ENCODE data around the gene SIPA1L2.

The SIPA1L2 gene

DNA sequence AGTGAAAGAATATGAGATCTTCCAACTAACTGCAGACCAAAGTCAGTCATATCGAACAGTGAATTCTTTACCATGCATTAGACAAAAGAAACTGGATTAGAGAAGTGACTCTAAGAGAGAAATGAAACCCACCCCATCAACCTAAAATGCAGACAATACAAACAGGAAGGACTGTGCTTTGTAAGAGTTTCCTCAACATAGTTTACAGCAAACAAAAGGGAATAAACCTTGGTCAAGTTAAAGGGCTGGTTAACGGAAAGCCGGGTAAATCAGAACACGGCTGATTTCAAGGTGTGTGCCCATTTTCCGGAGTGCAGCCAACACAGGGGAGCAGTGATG lies 39.2 kb downstream of the SIPA1L2 start:
- no peak for DNase-seq (ENCODE audit: low read depth in 2 of 2)

DNA sequence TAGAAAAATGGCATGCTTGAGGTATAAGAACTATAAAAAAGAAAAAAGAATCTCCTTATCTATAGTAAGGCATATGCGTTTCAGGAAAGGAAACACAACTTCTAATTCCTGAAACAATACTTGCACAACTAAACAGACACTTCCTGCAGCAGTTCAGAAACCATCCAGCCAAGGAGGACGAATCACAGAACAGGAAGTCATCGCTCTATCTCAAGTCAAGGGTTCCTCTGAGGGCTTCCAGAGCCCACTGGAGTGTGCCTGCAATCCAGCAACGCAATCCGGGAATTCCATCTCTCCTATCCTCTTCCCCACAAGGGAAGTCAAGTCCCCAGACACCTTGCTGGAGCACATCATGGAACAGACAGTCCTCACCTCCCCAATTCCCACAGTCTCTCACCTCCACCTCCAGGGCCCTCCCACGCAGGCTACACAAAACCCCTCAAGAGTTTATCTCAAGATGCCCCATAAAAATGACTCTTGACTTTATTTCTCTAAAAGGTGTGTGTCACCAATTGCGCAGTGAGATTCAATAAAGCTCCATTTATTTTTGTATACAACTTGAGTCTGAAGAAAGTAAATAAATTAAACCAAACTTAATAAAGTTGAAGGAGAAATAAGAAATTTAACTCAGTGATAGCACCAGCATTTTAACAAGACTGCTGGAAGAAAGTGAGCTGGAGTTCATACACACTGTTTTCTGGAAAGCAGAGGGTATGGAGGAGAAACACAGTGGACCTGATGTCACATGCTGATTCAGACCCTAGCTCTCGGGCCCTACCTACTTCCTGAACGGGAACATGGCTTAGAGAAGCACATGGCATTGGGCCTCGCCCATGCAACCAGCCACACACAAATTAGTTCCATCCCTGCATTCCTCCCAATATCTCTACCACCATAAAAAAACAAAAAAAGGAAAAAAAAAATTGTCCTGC lies 39.9 kb downstream of the SIPA1L2 start:
- DNase-seq (ENCODE audit: low read depth in 2 of 2) = no peak

DNA sequence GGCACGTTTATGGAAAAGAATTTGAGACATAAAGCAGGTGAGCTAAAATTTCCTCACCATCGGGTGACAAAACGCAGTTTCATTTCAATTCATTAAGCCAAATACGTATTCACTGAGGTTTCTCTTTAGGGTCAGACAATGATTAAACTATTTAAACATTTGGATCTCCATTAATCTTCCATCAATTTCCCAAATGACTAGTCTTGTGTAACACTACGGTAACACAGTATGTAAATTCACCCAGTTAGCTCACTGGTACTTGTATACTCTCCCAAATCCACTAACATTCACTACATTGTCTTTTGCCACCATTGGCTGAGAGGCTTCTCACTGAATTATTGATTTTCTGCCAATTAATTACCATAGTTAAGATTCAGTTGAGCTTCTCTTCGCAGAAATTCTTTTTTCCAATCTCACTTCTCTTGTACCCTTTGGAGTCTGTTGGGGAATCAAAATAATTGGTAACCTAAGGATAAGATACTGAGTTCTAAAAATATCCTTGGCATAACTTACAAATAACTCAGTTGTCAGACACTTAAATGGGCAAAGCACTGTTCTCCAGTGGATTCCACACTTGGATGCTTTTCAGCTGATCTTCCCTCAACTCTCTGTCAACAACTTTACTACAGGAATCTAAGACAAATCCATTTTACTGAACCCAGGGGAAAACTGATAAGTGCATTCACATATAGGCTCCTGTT lies 40.7 kb downstream of the SIPA1L2 start:
- DNase-seq (ENCODE audit: low read depth in 2 of 2) = no peak

DNA sequence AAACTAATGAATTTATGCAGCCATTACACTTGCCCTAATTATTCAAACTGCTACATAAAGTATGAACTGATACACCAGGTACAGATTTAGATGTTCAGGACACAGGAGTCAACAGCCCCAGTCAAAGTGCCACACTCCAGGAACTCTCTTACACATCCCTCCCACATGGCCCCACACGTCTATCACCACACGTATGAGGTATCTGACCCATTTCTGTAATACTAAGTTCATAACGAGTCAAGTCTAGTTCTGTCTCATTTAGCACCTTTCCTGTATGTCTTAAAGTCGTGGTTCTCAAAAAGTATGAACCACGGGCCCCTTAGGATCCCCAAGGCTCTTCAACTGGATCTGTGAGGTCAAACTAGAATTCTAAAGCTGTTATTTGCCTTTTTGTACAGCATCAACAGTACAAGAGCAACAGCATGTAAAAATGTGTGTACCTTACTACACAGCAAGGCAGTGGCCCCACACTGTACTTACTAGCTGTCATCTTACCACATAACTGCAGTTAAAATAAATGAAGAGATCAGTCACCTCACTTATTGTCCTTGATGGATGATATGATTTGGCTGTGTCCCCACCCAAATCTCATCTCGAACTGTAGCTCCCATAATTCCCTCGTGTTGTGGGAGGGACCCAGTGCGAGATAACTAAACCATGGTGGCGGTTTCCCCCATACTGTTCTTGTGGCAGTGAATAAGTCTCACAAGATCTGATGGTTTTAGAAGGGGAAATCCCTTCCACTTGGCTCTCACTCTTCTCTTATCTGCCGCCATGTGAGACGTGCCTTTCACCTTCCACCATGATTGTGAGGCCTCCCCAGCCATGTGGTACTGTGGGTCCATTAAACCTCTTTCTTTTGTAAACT lies 42.6 kb downstream of the SIPA1L2 start:
- peak in 1 of 2 donors; percentile 9 for DNase-seq (ENCODE audit: low read depth in 2 of 2)

DNA sequence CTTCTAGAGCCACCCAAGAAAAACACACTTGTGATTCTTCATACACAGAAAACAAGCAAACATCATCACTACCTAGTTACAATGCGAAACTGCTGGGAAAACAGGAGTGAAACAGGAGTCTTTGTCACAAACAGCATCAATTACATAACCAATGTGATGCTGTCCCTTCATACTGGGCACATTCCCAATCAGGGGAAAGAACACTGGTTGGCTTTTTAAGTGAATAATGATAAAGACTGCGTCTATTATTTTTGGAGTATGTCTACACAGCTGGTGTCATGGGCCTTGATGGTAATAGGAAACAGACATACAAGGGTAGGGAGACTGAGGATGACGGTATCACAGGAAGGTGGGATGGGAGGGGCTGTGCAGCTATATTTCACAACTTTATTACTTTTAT lies 43.3 kb downstream of the SIPA1L2 start:
- no peak for DNase-seq (ENCODE audit: low read depth in 2 of 2)

DNA sequence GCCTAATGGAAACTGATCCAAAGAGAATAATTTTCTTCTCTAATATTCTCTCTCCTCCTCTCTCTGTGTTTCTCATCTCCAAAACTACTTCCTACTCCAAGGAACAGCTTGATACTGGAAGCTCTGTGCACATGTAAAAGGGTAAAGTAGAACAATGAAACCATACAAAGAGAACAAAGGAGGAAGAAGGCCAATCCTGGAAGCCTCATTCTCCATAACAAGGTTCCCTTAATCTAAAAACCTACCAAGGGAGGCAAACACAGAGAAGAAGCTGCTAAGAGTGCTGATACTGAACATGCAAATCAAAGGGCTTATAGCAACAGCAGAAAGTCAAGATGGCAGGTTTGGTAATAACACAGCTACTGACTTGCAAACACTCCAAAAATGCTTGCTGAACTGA lies 44.4 kb downstream of the SIPA1L2 start:
- DNase-seq (ENCODE audit: low read depth in 2 of 2) = no peak

DNA sequence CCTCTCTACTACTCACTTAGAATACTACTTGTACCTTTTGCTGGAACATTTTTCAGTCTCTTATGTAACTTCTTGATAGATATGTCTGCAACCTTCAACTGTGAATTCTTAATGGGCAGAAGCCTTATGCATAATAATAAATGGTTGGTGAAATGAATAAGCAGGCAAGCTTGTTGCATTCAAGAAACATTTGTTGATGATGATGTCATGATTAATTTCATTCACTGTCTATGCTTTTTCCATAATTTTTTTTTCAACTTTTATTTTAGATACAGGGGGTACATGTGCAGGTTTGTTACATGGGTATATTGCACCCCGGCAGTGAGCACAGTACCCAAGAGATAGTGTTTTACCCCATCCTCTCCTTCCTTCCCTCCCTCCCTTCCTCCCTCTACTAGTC lies 48.0 kb downstream of the SIPA1L2 start:
- no peak for DNase-seq (ENCODE audit: low read depth in 2 of 2)
